ENCODE data around the gene C6orf62.

- TF ChIP-seq SPI1 (IDR thresholded peaks at IDR 0.05; ENCODE audit: low read depth, low read length) (no peak), POLR2A (IDR thresholded peaks at IDR 0.05; ENCODE audit: low read depth, low read length) (no peak), POLR2AphosphoS5 (IDR thresholded peaks at IDR 0.05; ENCODE audit: low read depth, low read length) (no peak), TAF1 (IDR thresholded peaks at IDR 0.05; ENCODE audit: low read depth, low read length) (no peak), POU2F2 (IDR thresholded peaks at IDR 0.05; ENCODE audit: low read depth, low read length) (no peak), PAX5 (IDR thresholded peaks at IDR 0.05; ENCODE audit: insufficient read depth, low read length, severe bottlenecking) (no peak)
Measured at GRCh38 chr6:24658573-24659560, 60.1 kb downstream of the C6orf62 start.

Data from GM12891 (cell line).